Keratinocyte (primary cell): Measurements from ENCODE around the gene DNASE1L2. TPM values are rescaled to one million over a fixed set of nuclear protein-coding genes. Genes with fewer than 3 reads are reported as not detected.

Experiments used
- DNase-seq: peaks from one replicate; pipeline ENCODE4 v3.0.0-alpha.2; 2011; ENCODE audit warnings: low read depth, missing footprints, low spot score
- FAIRE-seq: peaks from 2 replicates; lab custom pipeline; 2011; peaks lifted over from hg19 to GRCh38; lab: Jason Lieb, UNC
- H2AFZ ChIP-seq: 2 replicates; pipeline ENCODE4 v1.6.0; 2012; ENCODE audit warnings: low read length, control low read depth, inconsistent platforms; ENCODE audit not compliant: control insufficient read depth
- H3K27ac ChIP-seq: 2 replicates; pipeline ENCODE4 v1.5.1; 2011; ENCODE audit warnings: low read length; ENCODE audit not compliant: control insufficient read depth, insufficient read depth
- H3K27me3 ChIP-seq: 3 replicates; pipeline ENCODE4 v1.6.0; 2011; ENCODE audit warnings: low read length; ENCODE audit not compliant: control insufficient read depth, insufficient read depth; ENCODE audit errors: extremely low read depth
- H3K36me3 ChIP-seq, 2 experiments: 2 replicates in 1 of 2; 3 replicates in 1 of 2; pipeline ENCODE4 v1.5.1; 2011; ENCODE audit warnings: low read length in 2 of 2, mild to moderate bottlenecking in 1 of 2; ENCODE audit not compliant: control insufficient read depth in 2 of 2, insufficient read depth in 2 of 2; ENCODE audit errors: extremely low read depth in 1 of 2
- H3K4me1 ChIP-seq: 3 replicates; pipeline ENCODE4 v1.5.1; 2011; ENCODE audit warnings: low read length; ENCODE audit not compliant: control insufficient read depth, insufficient read depth; ENCODE audit errors: extremely low read depth
- H3K4me2 ChIP-seq: 3 replicates; pipeline ENCODE4 v1.6.0; 2011; ENCODE audit warnings: low read depth, low read length; ENCODE audit not compliant: control insufficient read depth, insufficient read depth; ENCODE audit errors: extremely low read depth
- H3K4me3 ChIP-seq, 3 experiments: fragments of 200-600 bp in 1 of 3; sonication (generic) in 1 of 3; 2 replicates in 2 of 3; 3 replicates in 1 of 3; pipeline ENCODE4 v1.5.1; 2011 to 2016; ENCODE audit warnings: low read length in 3 of 3, mild to moderate bottlenecking in 3 of 3, control low read depth in 2 of 3, inconsistent platforms in 1 of 3, low read depth in 1 of 3, mixed read lengths in 1 of 3, mixed run types in 1 of 3, moderate library complexity in 1 of 3; ENCODE audit not compliant: control insufficient read depth in 2 of 3, insufficient read depth in 2 of 3; ENCODE audit errors: extremely low read depth in 1 of 3
- H3K79me2 ChIP-seq: 2 replicates; pipeline ENCODE4 v1.6.0; 2012; ENCODE audit warnings: low read length; ENCODE audit not compliant: control insufficient read depth, insufficient read depth
- H3K9ac ChIP-seq: 3 replicates; pipeline ENCODE4 v1.6.0; 2011; ENCODE audit warnings: low read length; ENCODE audit not compliant: control insufficient read depth, insufficient read depth; ENCODE audit errors: extremely low read depth
- H3K9me1 ChIP-seq: 3 replicates; pipeline ENCODE4 v1.6.0; 2011; ENCODE audit warnings: low read length; ENCODE audit not compliant: control insufficient read depth, insufficient read depth; ENCODE audit errors: extremely low read depth
- H3K9me3 ChIP-seq: 2 replicates; pipeline ENCODE4 v1.5.1; 2012; ENCODE audit warnings: low read depth, low read length; ENCODE audit not compliant: control insufficient read depth
- H4K20me1 ChIP-seq: 3 replicates; pipeline ENCODE4 v1.6.0; 2011; ENCODE audit warnings: low read length; ENCODE audit not compliant: control insufficient read depth, insufficient read depth; ENCODE audit errors: extremely low read depth
- CTCF ChIP-seq, 3 experiments: IDR thresholded peaks in 1 of 3; conservative IDR thresholded peaks in 1 of 3; optimal IDR thresholded peaks in 1 of 3; 2 replicates in 2 of 3; 3 replicates in 1 of 3; pipeline versions ENCODE3 to v1.5.1; 2011; ENCODE audit warnings: low read length in 3 of 3, mild to moderate bottlenecking in 3 of 3, moderate library complexity in 2 of 3, control low read depth in 1 of 3, inconsistent platforms in 1 of 3; ENCODE audit not compliant: insufficient read depth in 2 of 3; ENCODE audit errors: extremely low read depth in 1 of 3
- EZH2 ChIP-seq: IDR thresholded peaks from one replicate; pipeline ENCODE4 v1.6.1; 2012; ENCODE audit warnings: inconsistent platforms, mild to moderate bottlenecking, low read length, moderate library complexity
- dilution Hi-C: fragments of 300-500 bp; cut with MboI; formaldehyde crosslinking; loops from one replicate; pipeline ENCODE4 v1.7.0; 2020; ENCODE audit warnings: low sequenced_read_pairs; ENCODE audit not compliant: extremely low pct_ligation_motif_present
- polyA plus RNA-seq, 5 experiments: library from polyadenylated mRNA; depleted of rRNA in 3 of 5; stranded (reverse) in 3 of 5; stranded (forward) in 1 of 5; unstranded in 1 of 5; fragments of >200 nt; gene quantifications; 1 replicate in 1 of 5; 2 replicates in 3 of 5; 3 replicates in 1 of 5; pipeline versions ENCODE4 v1.2.1 to v1.2.3, GENCODE V29; 2011 to 2012; ENCODE audit warnings: missing spikeins in 2 of 5, low read depth in 1 of 5, low replicate concordance in 1 of 5

Gene DNASE1L2
- polyA plus RNA-seq, 1 donor (not counting 4 experiments of a cell fraction or from before 2014, with no cell fraction given) = 0.31 TPM

- no peak overlapping the region for H2AFZ ChIP-seq
- no peak overlapping the region for H3K4me3 ChIP-seq
- no peak for TF ChIP-seq CTCF (optimal IDR thresholded peaks at IDR 0.05 in 1 of 3, IDR thresholded peaks at IDR 0.05 in 1 of 3, conservative IDR thresholded peaks at IDR 0.05 in 1 of 3; ENCODE audit: extremely low read depth in 1 of 3, insufficient read depth in 2 of 3, low read length in 3 of 3)
- TF ChIP-seq EZH2 = no peak
- peaks cover 36% of the 10 kb centered on the region for H3K27me3 ChIP-seq
- DNase-seq (no peak), FAIRE-seq (no peak)
- peaks cover 16% of the 10 kb centered on the region for H3K4me1 ChIP-seq
- H3K9me3 ChIP-seq = no peaks in the 10 kb centered on the region
- no peak overlapping the region for H3K27ac ChIP-seq
- H3K4me2 ChIP-seq = no peak overlapping the region
- H3K9ac ChIP-seq = no peak overlapping the region
- no peaks in the 10 kb centered on the region for H3K9me1 ChIP-seq
- H3K36me3 ChIP-seq = no peaks in the 10 kb centered on the region
- H3K79me2 ChIP-seq = no peaks in the 10 kb centered on the region
- no peaks in the 10 kb centered on the region for H4K20me1 ChIP-seq
- dilution Hi-C loops = no loop called here
Measured at GRCh38 chr16:2196981-2197511, 39.2 kb upstream of the DNASE1L2 start.

DNA sequence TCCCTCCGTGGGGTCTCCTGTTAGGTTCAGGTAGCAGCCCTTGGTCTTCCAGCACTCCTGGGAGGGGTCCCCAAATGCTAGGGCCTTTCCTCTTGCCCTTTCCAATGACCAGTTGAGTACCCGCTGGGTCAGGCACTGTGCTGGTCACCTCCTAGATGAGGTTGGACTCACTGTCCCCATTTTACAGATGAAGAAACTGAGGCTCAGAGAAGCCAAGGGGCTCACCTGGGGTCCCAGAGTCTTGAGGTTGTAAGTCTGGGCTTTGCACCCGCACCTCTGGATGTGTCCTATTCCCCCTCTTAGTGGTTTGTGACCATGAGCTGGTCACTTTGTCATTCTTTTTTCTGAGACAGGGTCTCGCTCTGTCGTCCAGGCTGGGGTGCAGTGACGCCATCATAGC lies 38.5 kb upstream of the DNASE1L2 start:
- dilution Hi-C loops = no loop called here
- Histone ChIP-seq H3K27me3 (peaks cover 36% of the 10 kb centered on the region), H4K20me1 (no peaks in the 10 kb centered on the region), H3K27ac (no peak overlapping the region), H3K4me1 (peaks cover 16% of the 10 kb centered on the region), H3K4me2 (no peak overlapping the region), H3K79me2 (no peaks in the 10 kb centered on the region), H2AFZ (no peak overlapping the region), H3K9ac (no peak overlapping the region), H3K9me3 (no peaks in the 10 kb centered on the region), H3K36me3 (no peaks in the 10 kb centered on the region), H3K9me1 (no peaks in the 10 kb centered on the region), H3K4me3 (no peak overlapping the region)
- TF ChIP-seq EZH2 (no peak), CTCF (optimal IDR thresholded peaks at IDR 0.05 in 1 of 3, IDR thresholded peaks at IDR 0.05 in 1 of 3, conservative IDR thresholded peaks at IDR 0.05 in 1 of 3; ENCODE audit: extremely low read depth in 1 of 3, insufficient read depth in 2 of 3, low read length in 3 of 3) (no peak)
- DNase-seq (no peak), FAIRE-seq (no peak)
